ENCODE results near the gene INTS6. TPM values are rescaled to one million over a fixed set of nuclear protein-coding genes. Genes with fewer than 3 reads are reported as not detected.

The INTS6 gene
- total RNA-seq, 1 donor from 2014 or later, result 58.4 TPM

DNA sequence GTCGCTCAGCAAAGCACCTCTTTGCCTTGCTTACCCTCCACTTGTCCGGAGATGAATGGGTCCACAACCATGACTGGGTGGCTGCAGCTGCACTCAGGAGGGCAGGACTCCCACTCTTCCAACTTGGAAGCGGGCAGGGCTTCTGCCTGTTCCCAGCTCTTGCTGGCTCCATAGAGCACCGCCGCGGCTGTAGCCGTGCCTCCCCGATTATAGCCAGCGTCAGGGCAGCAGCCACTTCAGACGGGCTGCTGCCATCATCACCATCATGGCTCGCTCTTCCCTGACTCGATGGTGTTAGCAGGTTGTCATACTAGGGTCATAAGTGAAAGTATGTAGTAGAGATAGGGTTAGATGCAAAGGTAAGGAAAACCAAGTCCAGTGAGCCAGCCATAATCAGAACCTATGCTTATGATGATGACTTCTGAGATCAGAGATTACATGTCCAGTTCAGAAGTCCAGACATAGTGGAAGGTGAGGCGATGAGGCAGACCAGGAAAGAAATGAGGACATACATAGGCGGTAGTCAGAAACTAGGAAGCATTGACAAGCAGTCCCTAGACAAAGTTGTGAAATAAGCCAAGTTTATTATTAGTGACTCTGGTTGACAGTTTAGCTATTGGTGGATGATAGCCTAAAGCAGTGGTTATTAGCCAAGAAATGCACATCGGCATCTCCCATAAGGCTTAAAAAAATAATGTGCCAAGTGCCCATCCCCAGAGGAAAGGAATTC is 4.4 kb upstream of the INTS6 start:
- intact Hi-C loops (cut with micrococcal nuclease), result no loop called here

DNA sequence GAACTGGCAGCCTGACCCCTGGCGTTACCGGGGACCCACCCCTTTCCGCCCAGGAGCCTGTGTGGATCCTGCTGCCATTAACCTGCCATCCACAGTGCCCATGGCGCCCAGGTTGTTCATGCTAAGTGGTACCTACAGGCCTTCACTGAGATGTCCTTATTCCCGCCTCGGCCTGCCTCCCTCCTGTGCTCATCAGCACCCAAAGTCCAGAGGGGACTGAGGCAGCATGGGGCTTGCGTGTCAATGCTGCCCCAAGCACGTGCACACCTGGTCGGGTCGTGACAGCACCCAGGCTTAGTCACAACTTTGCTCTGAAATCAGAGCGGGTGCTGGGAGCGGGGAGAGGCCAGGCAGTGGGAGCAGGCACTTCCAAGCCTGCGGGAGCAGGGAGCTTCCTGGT is 3.7 kb upstream of the INTS6 start:
- intact Hi-C loops (cut with micrococcal nuclease), result no loop called here

DNA sequence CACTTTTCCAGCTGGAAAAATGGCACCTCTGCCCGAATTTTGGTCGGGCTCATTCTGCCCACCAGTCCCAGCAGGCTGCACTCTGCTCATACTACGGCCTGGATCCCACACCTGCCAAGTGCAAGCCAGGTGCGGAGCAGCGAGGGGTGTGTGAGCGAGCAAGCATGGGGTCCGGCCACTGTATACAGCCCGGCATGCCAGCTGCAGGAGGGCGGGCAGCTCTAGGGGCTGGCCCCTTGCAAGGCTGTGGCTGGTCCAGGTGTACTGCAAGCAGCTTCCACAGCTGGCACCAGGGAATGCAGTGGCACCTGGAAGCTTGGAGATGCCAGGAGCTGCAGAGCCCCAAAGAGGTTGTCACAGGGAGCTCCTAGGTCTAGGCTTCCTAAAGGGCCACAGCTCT is 2.7 kb upstream of the INTS6 start:
- intact Hi-C loops (cut with micrococcal nuclease), result loop anchor here (2.0 kb wide), 1 partner anchor 557 kb away; the partner anchor contains the start of gene ALG11

DNA sequence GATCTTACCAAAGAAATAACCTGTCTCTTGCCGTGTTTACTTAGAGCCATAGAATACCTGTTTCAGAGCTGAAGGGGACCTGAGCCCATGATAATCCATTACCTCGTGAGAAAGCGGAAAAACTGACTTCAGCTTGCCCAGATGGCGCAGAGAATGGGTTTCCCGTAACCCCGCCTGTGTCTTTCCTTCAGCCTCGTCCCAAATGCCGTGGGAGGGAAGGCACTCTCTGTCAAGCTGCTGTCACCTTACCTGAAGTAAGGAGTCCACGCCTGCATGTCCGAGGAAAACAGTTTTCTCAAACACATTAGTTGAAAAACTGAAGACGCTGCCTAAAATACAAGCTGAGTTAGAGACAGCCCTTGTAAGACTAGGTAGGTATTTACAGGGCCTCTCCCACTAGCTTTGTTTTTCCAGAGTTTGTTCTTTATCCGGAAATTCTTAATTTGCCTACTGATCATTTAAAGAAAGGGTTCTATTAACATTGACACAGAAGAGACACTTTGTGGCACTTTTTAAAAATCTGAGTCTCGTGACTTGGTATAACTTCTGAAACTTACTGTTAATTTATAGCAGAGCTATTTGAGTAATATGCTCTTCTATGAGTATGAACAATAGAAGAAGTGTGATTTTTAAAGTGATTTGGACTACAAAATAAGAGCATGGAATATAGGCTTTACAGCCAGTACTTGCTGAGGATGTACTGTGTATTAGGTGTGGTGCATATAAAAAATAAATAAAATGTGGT is 1.3 kb upstream of the INTS6 start:
- intact Hi-C loops (cut with micrococcal nuclease), result loop anchor here (1.0 to 5.0 kb wide), 12 partner anchors 68 to 1661 kb away; partner anchors contain the start of genes ALG11, CKAP2, KPNA3 and NEK5

DNA sequence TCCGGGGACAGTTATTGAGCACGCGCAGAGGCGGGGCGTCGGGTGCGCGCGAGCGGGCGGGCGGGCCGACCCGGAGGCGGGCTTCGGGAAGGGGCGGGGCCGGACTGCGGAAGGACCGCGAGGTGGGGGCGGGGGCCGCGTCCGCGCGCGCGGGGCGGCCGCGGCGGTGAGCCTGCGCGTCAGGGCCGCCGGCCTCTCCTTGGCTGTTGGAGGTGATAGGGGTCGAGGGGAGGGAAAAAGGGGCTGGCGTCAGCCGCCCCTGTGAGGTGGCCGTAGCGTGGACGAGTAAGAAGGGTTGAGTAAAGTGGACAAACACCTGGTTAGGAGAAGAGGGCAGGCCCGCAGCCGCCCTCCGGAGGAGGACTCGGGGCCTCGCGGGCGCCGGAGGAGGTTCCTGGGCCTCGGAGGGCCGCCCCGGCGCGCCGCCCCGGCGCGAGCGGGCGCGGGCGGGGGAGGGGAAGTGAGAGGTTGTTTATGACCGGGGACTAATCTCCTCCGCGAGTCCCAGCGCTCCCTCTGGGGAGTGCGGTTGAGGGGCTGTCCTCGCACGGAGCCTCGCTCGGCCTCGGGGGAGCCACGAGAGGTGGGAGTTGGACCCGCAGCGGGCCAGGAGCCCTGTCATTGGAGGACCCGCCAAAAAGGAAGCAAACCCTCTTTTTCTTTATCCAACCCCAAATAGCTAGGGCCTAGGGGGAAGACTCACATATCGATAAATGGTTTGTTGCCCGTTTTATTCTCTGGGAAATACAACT is 547 bp upstream of the INTS6 start:
- intact Hi-C loops (cut with micrococcal nuclease), result loop anchor here (1.0 to 5.0 kb wide), 11 partner anchors 69 to 1661 kb away; partner anchors contain the start of genes CKAP2, KPNA3, NEK5 and SUGT1

DNA sequence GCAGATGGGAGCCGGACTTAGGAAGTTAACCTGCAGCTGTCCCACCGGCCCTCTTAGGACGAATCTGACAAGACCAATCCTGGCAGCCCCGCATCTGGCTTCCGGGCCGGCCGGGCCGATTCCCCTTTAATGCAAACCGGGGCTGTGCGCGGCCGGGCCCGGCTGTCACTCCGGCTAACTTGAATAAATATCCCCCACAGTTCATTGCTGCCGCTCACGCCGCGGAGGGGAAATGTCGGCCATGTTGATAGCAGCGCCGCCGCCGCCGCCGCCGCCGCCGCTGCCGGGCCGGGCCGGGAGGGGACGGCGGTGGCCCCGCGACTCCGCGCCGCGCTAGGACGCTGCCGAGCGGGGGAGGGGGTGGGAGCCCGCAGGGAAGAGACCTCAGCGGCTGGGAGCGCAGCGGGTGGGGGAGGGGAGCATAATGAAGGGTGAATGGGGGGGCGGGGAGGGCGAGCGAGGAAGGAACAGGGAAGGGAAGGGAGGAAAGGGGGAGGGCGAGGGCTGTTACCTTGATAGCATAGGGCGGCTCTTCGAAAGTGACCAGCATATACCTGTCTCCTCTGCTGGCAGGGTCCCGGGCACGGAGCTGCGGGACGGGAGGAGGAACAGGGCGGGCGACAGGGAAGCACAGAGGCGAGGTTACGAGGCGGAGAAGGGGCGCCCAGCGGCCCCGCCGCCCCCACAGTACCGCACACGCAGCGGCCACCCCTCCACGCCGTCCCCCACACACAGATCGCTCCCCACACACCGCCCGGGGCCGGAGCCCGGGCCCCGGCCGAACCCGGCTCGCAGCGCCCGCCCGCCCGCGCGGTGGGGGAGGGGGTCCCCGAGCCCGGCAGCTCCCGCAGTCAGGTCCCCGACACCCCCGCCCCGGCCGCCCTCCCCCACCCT is 1.1 kb downstream of the INTS6 start:
- intact Hi-C loops (cut with micrococcal nuclease), result loop anchor here (1.0 to 5.0 kb wide), 7 partner anchors 71 to 1659 kb away; partner anchors contain the start of genes KPNA3, NEK5 and SUGT1

DNA sequence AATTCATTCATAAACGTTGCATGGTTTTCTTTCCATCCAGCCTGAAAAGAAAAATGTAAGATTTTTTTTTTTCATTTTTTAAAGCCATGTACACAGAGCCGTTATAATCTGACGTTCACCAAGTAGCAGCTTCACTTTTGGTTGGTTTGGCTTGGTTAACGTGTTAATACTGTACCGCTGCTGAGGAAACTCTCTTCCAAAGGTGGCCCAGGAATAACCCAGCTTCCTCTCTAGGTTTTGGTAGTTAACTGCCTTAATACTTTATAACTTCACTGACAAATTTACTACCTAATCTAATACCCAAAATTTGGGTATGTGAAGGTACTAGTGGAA is 1.7 kb downstream of the INTS6 start:
- intact Hi-C loops (cut with micrococcal nuclease), result loop anchor here (1.0 to 5.0 kb wide), 5 partner anchors 71 to 1369 kb away; partner anchors contain the start of gene NEK5

DNA sequence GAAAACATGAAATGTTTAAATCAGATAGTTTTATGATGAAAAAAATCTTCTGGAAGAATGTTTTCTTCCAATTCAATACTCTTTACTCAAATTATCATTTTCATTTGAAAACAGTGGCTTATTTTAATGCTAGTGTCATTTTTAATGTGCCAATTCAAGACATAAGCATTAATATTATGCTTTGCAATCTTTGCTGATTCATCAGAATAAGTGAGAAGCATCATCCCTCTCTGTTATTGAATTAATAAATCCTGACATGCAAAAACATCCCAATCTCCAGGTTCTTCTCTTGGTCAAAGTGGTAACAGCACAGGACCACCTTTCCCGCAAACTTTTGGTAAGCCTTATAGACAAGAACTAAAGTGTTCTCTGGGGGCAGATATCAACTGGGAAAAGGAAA is 3.8 kb downstream of the INTS6 start:
- intact Hi-C loops (cut with micrococcal nuclease), result no loop called here

DNA sequence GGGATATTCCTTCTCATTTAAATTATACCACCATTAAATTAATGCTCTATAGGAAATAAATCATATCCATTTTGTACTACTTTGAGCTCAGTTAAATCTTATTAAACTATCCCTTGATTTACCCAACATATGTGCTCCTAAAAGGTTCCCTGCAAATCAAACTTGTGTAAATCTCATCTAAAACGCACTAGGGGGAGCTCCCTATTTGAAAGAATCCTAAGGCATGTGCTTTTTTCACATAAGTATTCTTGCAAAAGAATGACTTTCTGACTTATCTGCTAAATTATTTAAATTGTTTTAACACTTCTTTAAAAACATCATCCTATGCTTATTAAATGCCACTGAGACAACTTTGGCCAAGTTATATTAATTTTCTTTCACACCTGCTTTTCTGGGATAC is 7.9 kb downstream of the INTS6 start:
- intact Hi-C loops (cut with micrococcal nuclease), result no loop called here

DNA sequence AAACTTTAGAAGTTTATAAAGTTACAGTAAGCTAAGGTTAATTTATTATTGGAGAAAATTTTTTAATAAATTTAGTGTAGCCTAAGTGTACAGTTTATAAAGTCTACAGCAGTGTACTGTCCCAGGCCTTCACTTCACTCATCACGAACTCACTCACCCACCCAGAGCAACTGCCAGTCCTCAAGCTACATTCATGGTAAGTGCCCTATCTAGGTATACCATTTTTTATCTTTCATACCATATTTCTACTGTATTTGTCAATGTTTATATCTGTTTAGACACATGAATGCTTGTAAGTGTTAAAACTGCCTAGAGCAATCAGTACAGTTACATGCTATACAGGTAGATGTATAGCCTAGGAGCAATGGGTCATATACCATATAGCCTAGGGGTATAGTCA is 12.5 kb downstream of the INTS6 start:
- intact Hi-C loops (cut with micrococcal nuclease), result no loop called here

DNA sequence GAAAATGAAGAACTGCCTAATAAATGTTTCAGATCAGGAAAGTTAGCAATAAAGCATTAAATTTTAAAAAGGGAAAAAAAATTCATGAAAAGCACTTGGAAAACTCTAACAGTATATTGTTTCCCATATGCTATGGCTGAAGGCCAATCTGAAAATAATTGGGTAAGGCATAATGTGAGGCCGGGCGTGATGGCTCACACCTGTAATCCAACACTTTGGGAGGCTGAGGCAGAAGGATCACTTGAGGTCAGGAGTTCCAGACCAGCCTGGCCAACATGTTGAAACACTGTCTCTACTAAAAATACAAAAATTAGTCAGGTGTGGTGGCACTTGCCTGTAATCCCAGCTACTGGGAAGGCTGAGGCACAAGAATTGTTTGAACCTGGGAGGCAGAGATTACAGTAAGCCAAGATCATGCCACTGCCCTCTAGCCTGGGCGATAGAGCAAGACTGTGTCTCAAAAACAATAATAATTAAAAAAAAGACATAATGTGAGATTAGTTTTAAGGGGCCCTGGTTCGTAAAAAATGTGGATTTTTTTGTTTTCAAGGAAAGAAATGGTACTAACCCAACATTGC is 15.2 kb downstream of the INTS6 start:
- intact Hi-C loops (cut with micrococcal nuclease), result no loop called here

DNA sequence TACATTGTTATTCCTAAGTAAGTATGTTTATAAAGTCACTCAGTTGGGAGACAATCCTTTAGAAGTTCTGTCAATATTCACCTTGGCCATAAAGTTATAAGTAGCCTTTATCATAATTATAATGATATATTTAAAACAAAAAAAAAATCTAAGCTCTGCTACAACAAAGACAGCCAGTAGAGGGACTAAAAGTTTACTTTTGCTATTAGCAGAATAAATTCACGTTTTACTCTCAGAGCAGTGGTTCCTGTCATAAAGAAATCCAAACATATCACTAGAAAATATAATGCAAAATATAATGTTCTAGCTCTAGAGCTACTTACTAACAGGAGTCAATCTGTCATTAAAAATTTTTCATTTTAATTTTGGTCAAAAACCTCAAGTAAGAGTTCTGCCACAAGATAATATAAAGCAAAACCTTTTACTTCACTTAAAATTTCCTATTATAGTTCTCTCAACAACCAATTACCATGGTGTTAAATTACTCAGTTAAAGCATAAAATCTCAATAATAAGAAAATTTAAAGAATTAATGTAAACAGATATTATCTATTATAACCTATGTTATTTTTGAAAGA is 17.7 kb downstream of the INTS6 start:
- intact Hi-C loops (cut with micrococcal nuclease), result loop anchor here (1.0 kb wide), 1 partner anchor 362 kb away; no protein-coding TSS in a partner anchor

DNA sequence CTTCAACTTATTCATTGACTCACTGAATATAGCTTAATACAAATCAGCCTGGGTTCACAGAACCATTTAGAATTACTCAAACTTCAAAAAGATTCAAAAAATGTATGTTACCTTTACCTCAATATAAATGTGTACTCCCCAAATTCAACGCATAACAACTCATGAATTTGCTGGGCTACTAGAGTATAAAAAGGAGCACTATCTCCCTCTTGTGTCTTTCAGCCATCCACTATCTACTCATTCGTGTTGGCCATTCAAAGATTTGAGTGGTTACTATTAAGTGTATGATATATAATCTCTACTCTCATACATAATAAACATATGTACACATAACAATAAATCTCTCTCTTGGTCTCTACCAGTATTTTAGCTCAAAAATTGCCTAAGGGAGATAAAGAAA is 20.3 kb downstream of the INTS6 start:
- intact Hi-C loops (cut with micrococcal nuclease), result no loop called here

DNA sequence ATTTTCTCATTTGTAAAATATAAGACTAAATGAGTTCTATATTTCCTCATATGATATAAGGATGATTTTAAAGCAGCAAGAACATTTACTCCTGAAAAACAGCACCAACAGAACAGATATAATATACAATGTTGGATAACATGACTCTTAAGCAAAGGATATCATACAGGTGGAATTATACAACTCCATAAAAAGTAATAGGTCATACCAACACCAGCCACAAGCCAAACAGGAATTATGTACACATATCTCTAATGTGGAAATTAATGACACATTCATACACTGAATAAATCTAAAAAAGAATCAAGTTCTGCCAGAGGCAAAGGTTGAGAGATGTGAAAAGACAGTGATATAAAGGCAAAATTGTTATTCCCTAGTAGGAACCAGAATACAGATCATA is 25.9 kb downstream of the INTS6 start:
- intact Hi-C loops (cut with micrococcal nuclease), result no loop called here

DNA sequence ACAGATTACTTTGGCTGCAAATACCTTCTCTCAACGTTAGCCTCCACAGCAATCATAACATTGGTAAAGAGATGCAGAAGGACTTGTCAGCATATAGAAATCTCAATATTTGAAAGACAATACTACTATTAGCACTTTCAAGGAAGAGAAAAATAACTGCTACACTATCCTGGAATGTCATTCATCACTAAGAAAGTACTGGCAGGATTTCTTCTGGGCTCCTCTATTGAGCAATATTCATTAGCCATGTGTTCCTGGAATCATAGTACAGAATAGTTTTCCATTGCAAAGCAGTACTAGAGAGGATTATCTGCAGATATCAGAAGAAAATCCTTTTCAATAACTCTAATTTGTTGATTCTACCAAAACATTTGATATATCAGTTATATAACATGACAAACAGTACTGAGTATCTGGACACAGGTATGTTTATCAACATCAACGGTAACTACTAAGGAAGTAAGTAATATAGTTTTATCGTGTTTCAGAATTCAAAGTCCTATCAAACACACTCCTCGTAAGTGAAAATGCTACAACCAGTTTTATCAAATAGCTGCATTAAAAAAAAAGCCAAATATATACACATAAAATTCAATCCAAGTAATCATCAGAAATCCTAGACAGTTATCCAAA is 27.3 kb downstream of the INTS6 start:
- intact Hi-C loops (cut with micrococcal nuclease), result no loop called here

DNA sequence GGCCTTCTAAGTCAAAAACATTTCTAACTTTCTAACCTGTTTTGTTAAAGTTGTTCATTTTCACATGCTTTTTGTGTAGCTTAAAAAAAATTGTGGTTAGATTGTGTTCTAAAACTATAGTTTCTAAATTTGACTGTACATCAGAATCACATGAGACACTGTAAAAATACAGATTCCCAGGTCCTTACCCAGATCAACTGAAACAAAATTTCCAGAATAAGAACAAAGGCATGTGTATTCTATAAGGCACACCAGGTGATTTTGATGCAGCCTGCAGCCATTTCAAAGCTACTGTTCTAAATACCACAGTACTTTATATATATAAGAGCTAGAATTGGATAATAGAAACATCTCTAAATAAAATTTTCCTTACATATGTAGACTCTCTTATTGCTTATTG is 29.1 kb downstream of the INTS6 start:
- intact Hi-C loops (cut with micrococcal nuclease), result no loop called here

DNA sequence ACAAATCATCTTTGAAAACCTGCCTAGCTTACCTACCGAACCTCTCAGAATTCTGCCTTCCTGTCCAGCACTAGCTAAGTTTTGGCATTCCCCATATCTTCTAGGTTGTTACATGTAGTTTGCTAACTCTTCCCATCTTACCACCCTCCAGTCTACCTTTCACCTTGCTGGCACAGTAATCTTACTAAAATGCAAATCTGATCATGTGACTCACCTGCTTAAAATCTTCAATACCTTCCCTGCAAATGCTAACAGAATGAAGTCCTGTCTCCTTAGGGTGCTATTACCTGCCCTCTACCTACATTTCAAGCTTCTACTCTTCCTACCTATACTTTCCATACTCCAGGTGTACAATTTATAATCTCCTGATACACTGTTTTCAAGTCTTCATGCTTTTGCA is 30.4 kb downstream of the INTS6 start:
- intact Hi-C loops (cut with micrococcal nuclease), result no loop called here

DNA sequence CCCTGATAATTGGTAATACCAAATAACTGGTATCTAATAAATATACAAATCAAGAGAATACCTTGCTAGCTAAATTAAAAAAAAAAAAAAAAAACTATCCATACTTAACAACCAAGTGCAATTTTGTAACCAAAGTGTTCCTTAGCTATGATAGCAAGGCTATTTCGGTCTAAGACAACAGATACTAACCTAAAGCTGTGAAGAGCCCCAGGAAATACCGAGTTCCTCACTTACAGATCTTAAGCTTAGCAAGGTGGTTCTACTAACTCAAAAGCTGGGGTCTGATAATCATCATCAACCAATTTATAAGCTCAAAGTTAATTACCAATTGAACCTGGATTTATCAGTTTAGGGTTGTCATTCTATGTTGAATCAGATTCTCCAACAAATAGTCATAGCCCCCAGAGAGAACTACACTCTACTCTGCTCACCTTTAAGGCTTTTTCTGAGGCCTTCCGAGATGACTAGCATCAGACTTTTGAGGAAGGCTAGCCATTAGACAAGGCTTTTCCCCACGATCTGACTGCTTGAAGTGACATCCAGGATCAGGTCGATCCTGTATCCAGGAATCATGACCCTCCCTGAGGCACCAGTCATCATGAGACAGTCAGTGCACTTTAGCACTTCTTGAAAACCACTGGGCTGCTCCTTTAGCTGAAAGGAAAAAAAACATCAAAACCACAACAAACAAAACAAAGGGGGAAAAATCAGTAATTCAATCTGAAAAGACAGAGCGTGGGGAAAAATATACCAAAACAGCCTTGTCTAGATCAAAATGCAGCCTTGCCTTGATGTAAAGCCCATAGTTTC is 31.9 kb downstream of the INTS6 start:
- intact Hi-C loops (cut with micrococcal nuclease), result no loop called here

Data from T-helper 2 cell treated with Interferon-gamma antibody and Interleukin-4, amounts not matched to agents 100 ng/mL and 5 ng/mL, for 36 hours (primary cell).